ENCODE data around the gene LRRC46. TPM values are rescaled to one million over a fixed set of nuclear protein-coding genes. Genes with fewer than 3 reads are reported as not detected.

LRRC46 gene
- total RNA-seq, result 1.1 TPM
- long read RNA-seq, result 0 reads

- peak; percentile 98 for ATAC-seq
- no peaks in the 10 kb centered on the region for H3K9me3 ChIP-seq
- H3K4me3 ChIP-seq, result peak within 1 kb of the TSS; percentile 77
- no peak for TF ChIP-seq CTCF (IDR thresholded peaks at IDR 0.05)
- peaks cover 23% of the 10 kb centered on the region for H3K4me1 ChIP-seq
- intact Hi-C loops (cut with DNase I), result no loop called here
- peak; percentile 97 for DNase-seq
- H3K27me3 ChIP-seq, result no peaks in the 10 kb centered on the region
- peak within 1 kb of the TSS; percentile 81 for H3K27ac ChIP-seq
- peaks cover 35% of the 10 kb centered on the region for H3K36me3 ChIP-seq
Measured at GRCh38 chr17:47831003-47831933, at the start of gene LRRC46, which contains the start of gene MRPL10. Gene LRRC46, plus strand, starts transcription at chr17:47831670. Its CDS starts 320 bp downstream, at chr17:47831990. Gene MRPL10, minus strand, starts transcription at chr17:47831541. Its CDS starts 30 bp downstream, at chr17:47831511.

GRCh38 chr17:47785538-47786123, 45.8 kb upstream of the LRRC46 start:
- H3K4me3 ChIP-seq, result no peak overlapping the region
- ATAC-seq, result no peak
- no peak for DNase-seq
- no peaks in the 10 kb centered on the region for H3K36me3 ChIP-seq
- H3K27ac ChIP-seq, result no peak overlapping the region
- H3K9me3 ChIP-seq, result no peaks in the 10 kb centered on the region
- H3K4me1 ChIP-seq, result peaks cover 10% of the 10 kb centered on the region
- peaks cover 38% of the 10 kb centered on the region for H3K27me3 ChIP-seq
- no peak for TF ChIP-seq CTCF (IDR thresholded peaks at IDR 0.05)
- intact Hi-C loops (cut with DNase I), result no loop called here

- peaks cover 58% of the 10 kb centered on the region for H3K27me3 ChIP-seq
- DNase-seq (peak; percentile 71), ATAC-seq (peak; percentile 90)
- H3K4me3 ChIP-seq, result peak overlapping the region; percentile 34
- H3K27ac ChIP-seq, result no peak overlapping the region
- H3K36me3 ChIP-seq, result no peaks in the 10 kb centered on the region
- H3K4me1 ChIP-seq, result peaks cover 10% of the 10 kb centered on the region
- TF ChIP-seq CTCF (IDR thresholded peaks at IDR 0.05), result peak; percentile 50
- intact Hi-C loops (cut with DNase I), result no loop called here
- no peaks in the 10 kb centered on the region for H3K9me3 ChIP-seq
Measured at GRCh38 chr17:47789611-47790561, 41.6 kb upstream of the LRRC46 start.

- Histone ChIP-seq H3K4me3 (no peak overlapping the region), H3K36me3 (no peaks in the 10 kb centered on the region), H3K9me3 (no peaks in the 10 kb centered on the region), H3K4me1 (peaks cover 10% of the 10 kb centered on the region), H3K27me3 (peaks cover 58% of the 10 kb centered on the region), H3K27ac (no peak overlapping the region)
- intact Hi-C loops (cut with DNase I), result no loop called here
- DNase-seq, result no peak
- ATAC-seq, result no peak
- no peak for TF ChIP-seq CTCF (IDR thresholded peaks at IDR 0.05)
Measured at GRCh38 chr17:47791025-47791424, 40.4 kb upstream of the LRRC46 start.

GRCh38 chr17:47792457-47792856, 39.0 kb upstream of the LRRC46 start:
- Histone ChIP-seq H3K27me3 (peaks cover 53% of the 10 kb centered on the region), H3K36me3 (no peaks in the 10 kb centered on the region), H3K4me1 (peaks cover 10% of the 10 kb centered on the region), H3K27ac (no peak overlapping the region), H3K9me3 (no peaks in the 10 kb centered on the region), H3K4me3 (no peak overlapping the region)
- intact Hi-C loops (cut with DNase I), result no loop called here
- no peak for TF ChIP-seq CTCF (IDR thresholded peaks at IDR 0.05)
- DNase-seq (no peak), ATAC-seq (no peak)
